ENCODE results near the gene CDCP1.

The CDCP1 gene

GRCh38 chr3:45145681-45146614 lies at the start of gene CDCP1:
Gene CDCP1, minus strand, starts transcription at chr3:45146378. Its CDS starts 91 bp downstream, at chr3:45146287.
- no peak for DNase-seq (ENCODE audit: low read depth in 1 of 2, low spot score in 1 of 2)

- DNase-seq (ENCODE audit: low read depth in 1 of 2, low spot score in 1 of 2) = no peak
Observed at GRCh38 chr3:45194791-45195190, 48.6 kb upstream of the CDCP1 start.

GRCh38 chr3:45191924-45192417 lies 45.8 kb upstream of the CDCP1 start:
- DNase-seq (ENCODE audit: low read depth in 1 of 2, low spot score in 1 of 2) = no peak

- no peak for DNase-seq (ENCODE audit: low read depth in 1 of 2, low spot score in 1 of 2)
Observed at GRCh38 chr3:45191424-45191823, 45.2 kb upstream of the CDCP1 start.

GRCh38 chr3:45188719-45189659 lies 42.8 kb upstream of the CDCP1 start:
- DNase-seq (ENCODE audit: low read depth in 1 of 2, low spot score in 1 of 2) = no peak

GRCh38 chr3:45187694-45188141 lies 41.5 kb upstream of the CDCP1 start:
- no peak for DNase-seq (ENCODE audit: low read depth in 1 of 2, low spot score in 1 of 2)

GRCh38 chr3:45186871-45187270 lies 40.7 kb upstream of the CDCP1 start:
- no peak for DNase-seq (ENCODE audit: low read depth in 1 of 2, low spot score in 1 of 2)

GRCh38 chr3:45185461-45185860 lies 39.3 kb upstream of the CDCP1 start:
- DNase-seq (ENCODE audit: low read depth in 1 of 2, low spot score in 1 of 2) = no peak

GRCh38 chr3:45185052-45185451 lies 38.9 kb upstream of the CDCP1 start:
- no peak for DNase-seq (ENCODE audit: low read depth in 1 of 2, low spot score in 1 of 2)

GRCh38 chr3:45183872-45184262 lies 37.7 kb upstream of the CDCP1 start:
- no peak for DNase-seq (ENCODE audit: low read depth in 1 of 2, low spot score in 1 of 2)

- DNase-seq (ENCODE audit: low read depth in 1 of 2, low spot score in 1 of 2) = no peak
Observed at GRCh38 chr3:45182915-45183871, 37.0 kb upstream of the CDCP1 start.

GRCh38 chr3:45181496-45181895 lies 35.3 kb upstream of the CDCP1 start:
- no peak for DNase-seq (ENCODE audit: low read depth in 1 of 2, low spot score in 1 of 2)

- DNase-seq (ENCODE audit: low read depth in 1 of 2, low spot score in 1 of 2) = no peak
Observed at GRCh38 chr3:45180899-45181298, 34.7 kb upstream of the CDCP1 start.

- no peak for DNase-seq (ENCODE audit: low read depth in 1 of 2, low spot score in 1 of 2)
Observed at GRCh38 chr3:45180051-45180450, 33.9 kb upstream of the CDCP1 start.

- no peak for DNase-seq (ENCODE audit: low read depth in 1 of 2, low spot score in 1 of 2)
Observed at GRCh38 chr3:45179163-45179562, 33.0 kb upstream of the CDCP1 start.

- DNase-seq (ENCODE audit: low read depth in 1 of 2, low spot score in 1 of 2) = no peak
Observed at GRCh38 chr3:45178183-45179023, 32.2 kb upstream of the CDCP1 start.

- DNase-seq (ENCODE audit: low read depth in 1 of 2, low spot score in 1 of 2) = no peak
Observed at GRCh38 chr3:45176912-45177311, 30.7 kb upstream of the CDCP1 start.

- no peak for DNase-seq (ENCODE audit: low read depth in 1 of 2, low spot score in 1 of 2)
Observed at GRCh38 chr3:45174234-45174633, 28.1 kb upstream of the CDCP1 start.

GRCh38 chr3:45173776-45174175 lies 27.6 kb upstream of the CDCP1 start:
- DNase-seq (ENCODE audit: low read depth in 1 of 2, low spot score in 1 of 2) = no peak

- DNase-seq (ENCODE audit: low read depth in 1 of 2, low spot score in 1 of 2) = no peak
Observed at GRCh38 chr3:45171283-45171682, 25.1 kb upstream of the CDCP1 start.

All from activated CD4-positive, alpha-beta T cell treated with anti-CD3 and anti-CD28 coated beads, Interleukin-2, amount 50 U/mL, for 24 hours (primary cell).